T-cell (primary cell): ENCODE data around the gene TXLNB. TPM values are rescaled to one million over a fixed set of nuclear protein-coding genes. Genes with fewer than 3 reads are reported as not detected.

Source experiments
- ATAC-seq, 4 experiments: fragments of 200-7000 bp in 3 of 4; fragments of 150-1000 bp in 1 of 4; cut with Tn5 transposase; replicated peaks in 1 of 4; 1 replicate in 3 of 4; 2 replicates in 1 of 4; pipeline ENCODE4 v1.10.0; 2021; ENCODE audit warnings: moderate library complexity in 3 of 4, mild to moderate bottlenecking in 2 of 4, moderate number of reproducible peaks in 1 of 4
- CTCF ChIA-PET, 2 donors: fragments of 300-600 bp; sonication (Branson Sonifier 250); formaldehyde crosslinking; loops; one replicate each; lab custom pipeline; 2022; ENCODE audit warnings: antibody characterized with exemption in 2 of 2; lab: Charles Lee
- POLR2A ChIA-PET, 2 donors: fragments of 300-600 bp; sonication (Branson Sonifier 250); formaldehyde crosslinking; loops; one replicate each; lab custom pipeline; 2022; ENCODE audit warnings: antibody characterized with exemption in 2 of 2; lab: Charles Lee
- DNase-seq, 35 experiments: peaks; one replicate each; pipeline versions ENCODE4 v3.0.0 to v3.0.0-alpha.2; 2013 to 2023
- H3K27ac ChIP-seq: one replicate; pipeline ENCODE4 v1.5.1; 2013; ENCODE audit warnings: low read length
- H3K27me3 ChIP-seq, 2 experiments: replicated peaks in 1 of 2; 1 replicate in 1 of 2; 2 replicates in 1 of 2; pipeline versions ENCODE4 v1.6.1 to v1.7.0; 2013; ENCODE audit warnings: low read length in 1 of 2, mixed read lengths in 1 of 2; ENCODE audit not compliant: control insufficient read depth in 2 of 2, insufficient read depth in 2 of 2; ENCODE audit errors: extremely low read depth in 1 of 2
- H3K36me3 ChIP-seq, 2 donors: 1 replicate in 1 of 2; 2 replicates in 1 of 2; pipeline versions ENCODE4 v1.6.1 to v1.7.0; 2013; ENCODE audit warnings: low read length in 1 of 2; ENCODE audit not compliant: control insufficient read depth in 2 of 2, insufficient read depth in 1 of 2; ENCODE audit errors: extremely low read depth in 1 of 2
- H3K4me1 ChIP-seq, 2 experiments: 1 replicate in 1 of 2; 2 replicates in 1 of 2; pipeline versions ENCODE4 v1.6.1 to v1.7.0; 2013; ENCODE audit warnings: low read length in 2 of 2, mixed read lengths in 1 of 2; ENCODE audit not compliant: insufficient read depth in 2 of 2, control insufficient read depth in 1 of 2; ENCODE audit errors: extremely low read depth in 1 of 2
- H3K4me3 ChIP-seq, 2 donors: 1 replicate in 1 of 2; 2 replicates in 1 of 2; pipeline versions ENCODE4 v1.5.1 to v1.7.0; 2013; ENCODE audit warnings: mild to moderate bottlenecking in 2 of 2, low read length in 1 of 2, moderate library complexity in 1 of 2; ENCODE audit not compliant: control insufficient read depth in 1 of 2; ENCODE audit errors: extremely low read depth in 1 of 2
- H3K9me3 ChIP-seq: 2 replicates; pipeline ENCODE4 v1.7.0; 2013
- H3K27ac Mint-ChIP-seq, 2 donors: one replicate each; pipeline ENCODE4 v1.8.0; 2020 to 2021; ENCODE audit warnings: mild to moderate bottlenecking in 2 of 2, mixed read lengths in 2 of 2
- H3K27me3 Mint-ChIP-seq, 2 donors: one replicate each; pipeline ENCODE4 v1.8.0; 2021 to 2022; ENCODE audit warnings: mixed read lengths in 2 of 2
- H3K36me3 Mint-ChIP-seq: one replicate; pipeline ENCODE4 v1.8.0; 2021; ENCODE audit warnings: mixed read lengths
- H3K4me1 Mint-ChIP-seq, 3 donors: one replicate each; pipeline ENCODE4 v1.8.0; 2020 to 2022; ENCODE audit warnings: mixed read lengths in 3 of 3, mild to moderate bottlenecking in 1 of 3
- H3K4me3 Mint-ChIP-seq, 3 donors: one replicate each; pipeline ENCODE4 v1.8.0; 2020 to 2022; ENCODE audit warnings: mild to moderate bottlenecking in 3 of 3, mixed read lengths in 3 of 3, moderate library complexity in 3 of 3
- H3K9me3 Mint-ChIP-seq, 3 donors: one replicate each; pipeline ENCODE4 v1.8.0; 2020 to 2022; ENCODE audit warnings: mixed read lengths in 3 of 3
- WGBS: methylation state at CpG from one replicate; pipeline ENCODE4 v1.1.5; 2013; ENCODE audit warnings: missing lambda C conversion rate; ENCODE audit not compliant: insufficient coverage; 5-methylcytosine and 5-hydroxymethylcytosine counted together
- total RNA-seq, 35 experiments: library from RNA in 6 of 35; stranded (reverse) in 6 of 35; fragments of 120-200 nt in 1 of 35; gene quantifications; one replicate each; pipeline versions ENCODE4 v1.2.1 to v1.2.4 and lab custom pipeline; 2013 to 2026

Gene TXLNB
- total RNA-seq, 5 donors from 2014 or later (not counting 1 experiment from before 2014, with no cell fraction given) = 0.41 to 0.92 (median 0.72) TPM

DNA sequence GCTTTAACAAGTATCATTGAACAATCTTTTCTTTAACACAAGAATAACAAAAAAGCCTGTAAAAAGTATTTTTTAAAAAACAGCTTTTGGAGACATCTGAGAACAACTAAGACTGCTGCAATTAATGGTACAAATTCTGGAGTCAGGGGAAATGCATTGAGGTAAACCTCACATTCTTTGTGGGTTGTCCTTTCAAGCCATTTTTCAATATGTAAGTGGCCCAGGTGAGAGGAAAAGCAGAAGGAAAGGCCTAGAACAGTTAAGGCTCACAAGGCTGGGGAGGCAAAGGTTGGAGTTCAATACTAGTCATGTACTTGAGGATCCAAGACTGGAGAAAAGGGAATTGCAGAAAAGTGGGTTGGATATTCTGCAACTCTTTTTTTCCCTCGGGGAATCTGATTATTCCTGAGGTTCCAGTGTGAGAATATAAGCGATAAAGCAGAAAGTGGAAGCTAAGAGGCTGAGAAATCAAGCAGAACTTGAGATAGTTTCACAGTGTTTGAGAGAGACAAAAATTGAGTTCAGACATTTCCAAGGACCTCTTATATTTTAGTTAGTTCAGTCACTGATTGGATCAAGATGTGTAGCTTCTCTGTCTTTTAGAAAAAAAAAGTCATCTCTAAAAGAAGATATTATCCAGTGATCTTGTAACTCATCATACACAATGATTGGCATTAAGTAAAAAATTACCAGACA, 25.0 kb upstream of the TXLNB start:
- H3K27me3 ChIP-seq = no peaks in the 10 kb centered on the region
- no peak overlapping the region for H3K4me3 ChIP-seq
- peaks cover 7 to 10% (median 10%) of the 10 kb centered on the region in 3 donors for H3K4me1 Mint-ChIP-seq
- POLR2A ChIA-PET = interaction anchor here in 1 of 2 donors (0.6 to 0.7 kb wide), 2 partner anchors 59 to 181 kb away, joined by 4 read pairs; no protein-coding TSS in a partner anchor
- no peaks in the 10 kb centered on the region for H3K36me3 ChIP-seq
- ATAC-seq = no peak
- H3K27ac Mint-ChIP-seq = no peak overlapping the region
- no peak for DNase-seq
- H3K36me3 Mint-ChIP-seq = peaks cover 3% of the 10 kb centered on the region
- no CpG with 5 or more reads among the region's 2 CpGs for WGBS
- no peaks in the 10 kb centered on the region for H3K27me3 Mint-ChIP-seq
- CTCF ChIA-PET = interaction anchor here (0.5 to 0.6 kb wide), 2 partner anchors 25 to 153 kb away, joined by 3 to 7 read pairs; partner anchors contain the start of gene TXLNB (in 1 of the 2)
- H3K4me1 ChIP-seq = no peaks in the 10 kb centered on the region
- no peak overlapping the region for H3K4me3 Mint-ChIP-seq
- no peak overlapping the region for H3K27ac ChIP-seq
- H3K9me3 ChIP-seq = no peaks in the 10 kb centered on the region
- H3K9me3 Mint-ChIP-seq = no peaks in the 10 kb centered on the region

DNA sequence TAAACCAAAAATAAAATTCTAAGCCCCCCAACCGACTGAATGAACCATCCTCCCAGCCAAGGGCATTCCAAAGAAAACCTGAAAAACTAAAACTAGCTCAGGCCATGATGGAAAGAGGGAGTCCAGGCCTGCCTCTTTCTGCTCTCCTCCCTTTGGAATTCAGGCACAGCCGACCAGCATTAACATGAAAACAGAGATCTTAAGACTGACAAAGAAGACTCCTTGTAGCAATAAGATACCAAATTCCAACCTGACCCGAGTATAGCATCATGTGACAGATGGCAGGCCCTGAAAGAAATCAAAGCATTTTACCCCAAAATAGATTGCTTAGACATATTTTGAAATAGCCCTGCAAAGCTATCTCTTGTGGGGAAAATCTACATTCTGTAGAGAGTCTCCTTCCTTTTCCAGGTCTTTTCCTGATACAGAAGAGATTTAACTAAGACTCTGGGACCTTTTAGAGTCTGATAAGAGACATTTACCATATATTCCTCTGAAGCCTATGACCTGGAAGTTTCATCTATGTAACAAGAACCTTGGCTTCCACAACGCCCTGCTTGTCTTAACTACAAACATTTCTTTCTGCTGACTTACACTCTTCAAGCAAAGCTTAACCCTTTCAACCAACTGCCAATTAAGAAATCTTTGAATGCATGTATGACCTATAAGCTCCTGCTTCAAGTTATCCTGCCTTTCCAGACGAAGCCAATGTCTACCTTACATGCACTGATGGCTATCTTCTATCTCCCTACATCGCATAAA, 22.2 kb upstream of the TXLNB start:
- Histone ChIP-seq H3K9me3 (no peaks in the 10 kb centered on the region), H3K4me3 (no peak overlapping the region), H3K27ac (no peak overlapping the region), H3K36me3 (no peaks in the 10 kb centered on the region), H3K4me1 (no peaks in the 10 kb centered on the region), H3K27me3 (no peaks in the 10 kb centered on the region)
- WGBS = 81% methylated on average over 3 of the region's 6 CpGs
- Mint-ChIP-seq H3K27ac (no peak overlapping the region), H3K4me1 (peaks cover 8 to 13% (median 12%) of the 10 kb centered on the region in 3 donors), H3K9me3 (no peaks in the 10 kb centered on the region), H3K36me3 (peaks cover 3% of the 10 kb centered on the region), H3K27me3 (no peaks in the 10 kb centered on the region), H3K4me3 (no peak overlapping the region)
- ChIA-PET POLR2A (no interaction called here), CTCF (interaction anchor here (0.6 to 1.1 kb wide), 3 partner anchors 10 to 96 kb away, joined by 3 to 5 read pairs (median 3); no protein-coding TSS in a partner anchor)
- no peak for DNase-seq
- no peak for ATAC-seq

DNA sequence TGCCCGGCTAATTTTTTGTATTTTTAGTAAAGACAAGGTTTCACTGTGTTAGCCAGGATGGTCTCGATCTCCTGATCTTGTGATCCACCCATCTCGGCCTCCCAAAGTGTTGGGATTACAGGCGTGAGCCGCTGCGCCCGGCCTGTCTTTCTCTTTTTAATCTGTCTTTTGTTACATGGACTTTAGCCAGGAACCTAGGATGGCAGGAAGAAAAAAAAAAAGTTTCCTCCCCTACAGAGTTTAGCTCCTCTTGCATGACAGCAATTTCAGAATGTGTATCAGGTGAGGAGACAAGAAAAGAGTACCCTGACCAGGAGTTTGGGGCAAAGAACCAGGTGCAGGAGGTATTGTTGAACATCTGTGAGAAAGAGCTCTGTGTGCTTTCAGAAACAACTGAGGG, 21.4 kb upstream of the TXLNB start:
- Mint-ChIP-seq H3K4me1 (peaks cover 8 to 12% (median 11%) of the 10 kb centered on the region in 3 donors), H3K27me3 (no peaks in the 10 kb centered on the region), H3K9me3 (no peaks in the 10 kb centered on the region), H3K36me3 (peaks cover under 1% of the 10 kb centered on the region), H3K4me3 (no peak overlapping the region), H3K27ac (peak overlapping the region in 1 of 2 donors; percentile 4)
- ATAC-seq (no peak), DNase-seq (no peak)
- H3K27ac ChIP-seq = no peak overlapping the region
- no peaks in the 10 kb centered on the region for H3K9me3 ChIP-seq
- H3K4me3 ChIP-seq = no peak overlapping the region
- H3K4me1 ChIP-seq = no peaks in the 10 kb centered on the region
- H3K27me3 ChIP-seq = no peaks in the 10 kb centered on the region
- ChIA-PET CTCF (interaction anchor here in 1 of 2 donors (1.1 kb wide), 1 partner anchor 56 kb away, joined by 3 read pairs; no protein-coding TSS in a partner anchor), POLR2A (no interaction called here)
- WGBS = 100% methylated on average over 2 of the region's 7 CpGs
- no peaks in the 10 kb centered on the region for H3K36me3 ChIP-seq

DNA sequence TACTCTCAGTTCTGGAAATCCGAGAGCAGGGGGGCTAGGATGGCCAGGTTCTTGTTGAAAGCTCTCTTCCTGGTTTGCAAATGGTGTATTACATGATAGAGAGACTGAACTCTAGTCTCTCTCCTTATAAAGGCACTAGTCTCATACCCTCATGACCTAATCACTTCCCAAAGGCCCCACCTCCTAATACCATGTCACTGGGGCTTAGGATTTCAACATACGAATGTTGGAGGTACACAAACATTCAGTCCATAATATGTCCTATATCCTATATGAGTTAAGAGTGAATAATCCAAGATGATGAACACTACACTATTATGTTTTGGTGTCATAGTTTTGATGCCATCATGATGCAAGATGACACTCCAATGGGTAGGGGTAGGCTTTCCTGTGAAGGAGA, 20.0 kb upstream of the TXLNB start:
- H3K36me3 ChIP-seq = no peaks in the 10 kb centered on the region
- Mint-ChIP-seq H3K27me3 (no peaks in the 10 kb centered on the region), H3K27ac (no peak overlapping the region), H3K9me3 (no peaks in the 10 kb centered on the region), H3K36me3 (no peaks in the 10 kb centered on the region), H3K4me3 (no peak overlapping the region), H3K4me1 (peaks cover 11 to 12% (median 11%) of the 10 kb centered on the region in 3 donors)
- H3K27me3 ChIP-seq = no peaks in the 10 kb centered on the region
- no peaks in the 10 kb centered on the region for H3K4me1 ChIP-seq
- ATAC-seq = no peak
- no peak overlapping the region for H3K27ac ChIP-seq
- DNase-seq = no peak
- ChIA-PET POLR2A (interaction anchor here in 1 of 2 donors (1.0 kb wide), 1 partner anchor 12 kb away, joined by 3 read pairs; no protein-coding TSS in a partner anchor), CTCF (interaction anchor here in 1 of 2 donors (0.7 kb wide), 1 partner anchor 82 kb away, joined by 3 read pairs; no protein-coding TSS in a partner anchor)
- WGBS = no CpG with 5 or more reads among the region's 2 CpGs
- H3K9me3 ChIP-seq = no peaks in the 10 kb centered on the region
- H3K4me3 ChIP-seq = no peak overlapping the region

DNA sequence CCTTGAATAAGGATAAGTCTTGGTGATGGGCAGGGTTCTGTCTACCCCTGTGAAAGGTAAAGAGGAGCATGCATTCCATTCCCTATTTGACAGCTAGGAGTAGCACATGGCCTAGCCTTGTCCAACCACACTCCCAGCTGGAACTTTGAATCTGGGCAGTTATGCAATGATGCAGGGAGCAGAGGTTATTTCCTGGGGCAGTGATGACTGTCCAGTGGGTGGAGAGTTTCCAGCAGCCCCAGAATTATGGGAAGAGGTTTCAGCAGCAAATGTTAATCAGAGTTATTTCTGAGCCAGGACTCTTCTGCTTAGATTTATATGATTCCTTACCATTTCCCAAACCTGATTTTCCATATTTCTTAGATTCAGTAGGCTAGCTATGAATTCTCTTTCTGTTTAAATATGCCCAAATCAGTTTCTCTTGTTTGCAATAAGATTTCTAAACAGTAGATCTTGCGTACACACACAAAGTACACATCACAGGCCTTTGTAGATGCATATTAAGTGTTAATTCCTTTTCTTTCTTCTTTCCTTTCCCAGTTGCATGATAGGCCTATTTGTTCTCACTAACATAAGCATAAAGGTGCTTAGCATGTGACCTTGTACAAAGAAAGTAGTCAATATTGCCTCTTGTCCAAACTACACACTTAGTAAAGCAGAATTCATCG, 17.3 kb upstream of the TXLNB start:
- WGBS = no CpG with 5 or more reads among the region's 2 CpGs
- H3K4me3 Mint-ChIP-seq = no peak overlapping the region
- CTCF ChIA-PET = no interaction called here
- Histone ChIP-seq H3K4me1 (no peaks in the 10 kb centered on the region), H3K9me3 (no peaks in the 10 kb centered on the region), H3K36me3 (no peaks in the 10 kb centered on the region), H3K4me3 (no peak overlapping the region), H3K27ac (no peak overlapping the region), H3K27me3 (no peaks in the 10 kb centered on the region)
- ATAC-seq (no peak), DNase-seq (no peak)
- H3K27ac Mint-ChIP-seq = no peak overlapping the region
- POLR2A ChIA-PET = interaction anchor here in 1 of 2 donors (0.5 to 0.7 kb wide), 2 partner anchors 12 to 298 kb away, joined by 3 to 4 read pairs; no protein-coding TSS in a partner anchor
- H3K27me3 Mint-ChIP-seq = no peaks in the 10 kb centered on the region
- no peaks in the 10 kb centered on the region for H3K36me3 Mint-ChIP-seq
- no peaks in the 10 kb centered on the region for H3K9me3 Mint-ChIP-seq
- peaks cover 6 to 13% (median 6%) of the 10 kb centered on the region in 3 donors for H3K4me1 Mint-ChIP-seq
